ENCODE results near the gene SLC30A1.

DNA sequence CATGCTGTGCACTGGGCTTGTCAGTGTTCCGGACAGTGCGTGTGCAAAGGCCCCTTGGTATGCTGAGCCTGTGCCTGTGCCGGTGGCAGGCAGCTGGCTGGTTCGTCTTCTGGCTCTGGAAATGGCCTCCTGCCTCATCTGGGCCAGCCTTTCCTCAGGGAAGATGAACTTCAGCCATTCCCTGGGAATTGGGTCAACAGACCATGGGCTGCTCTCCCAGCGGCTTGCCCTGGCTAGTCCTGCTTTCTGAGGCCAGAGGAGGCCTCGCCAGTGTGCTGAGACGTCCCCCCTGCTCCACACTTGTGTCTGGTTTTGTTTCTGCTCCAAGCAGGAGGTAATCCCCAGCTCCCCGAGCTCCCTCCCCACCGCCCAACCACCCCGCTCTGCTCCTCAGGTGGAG lies 54.4 kb downstream of the SLC30A1 start:
- TF ChIP-seq, protein P1, sequence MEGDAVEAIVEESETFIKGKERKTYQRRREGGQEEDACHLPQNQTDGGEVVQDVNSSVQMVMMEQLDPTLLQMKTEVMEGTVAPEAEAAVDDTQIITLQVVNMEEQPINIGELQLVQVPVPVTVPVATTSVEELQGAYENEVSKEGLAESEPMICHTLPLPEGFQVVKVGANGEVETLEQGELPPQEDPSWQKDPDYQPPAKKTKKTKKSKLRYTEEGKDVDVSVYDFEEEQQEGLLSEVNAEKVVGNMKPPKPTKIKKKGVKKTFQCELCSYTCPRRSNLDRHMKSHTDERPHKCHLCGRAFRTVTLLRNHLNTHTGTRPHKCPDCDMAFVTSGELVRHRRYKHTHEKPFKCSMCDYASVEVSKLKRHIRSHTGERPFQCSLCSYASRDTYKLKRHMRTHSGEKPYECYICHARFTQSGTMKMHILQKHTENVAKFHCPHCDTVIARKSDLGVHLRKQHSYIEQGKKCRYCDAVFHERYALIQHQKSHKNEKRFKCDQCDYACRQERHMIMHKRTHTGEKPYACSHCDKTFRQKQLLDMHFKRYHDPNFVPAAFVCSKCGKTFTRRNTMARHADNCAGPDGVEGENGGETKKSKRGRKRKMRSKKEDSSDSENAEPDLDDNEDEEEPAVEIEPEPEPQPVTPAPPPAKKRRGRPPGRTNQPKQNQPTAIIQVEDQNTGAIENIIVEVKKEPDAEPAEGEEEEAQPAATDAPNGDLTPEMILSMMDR (IDR thresholded peaks at IDR 0.05 in 4 of 5, conservative IDR thresholded peaks at IDR 0.05 in 1 of 5), result no peak
- no peak for TF ChIP-seq POLR2A (IDR thresholded peaks at IDR 0.05)
